ENCODE results near the gene ZNF699. TPM values are rescaled to one million over a fixed set of nuclear protein-coding genes. Genes with fewer than 3 reads are reported as not detected.

ZNF699 gene
- total RNA-seq, 1 donor from 2014 or later = 23.7 TPM

DNA sequence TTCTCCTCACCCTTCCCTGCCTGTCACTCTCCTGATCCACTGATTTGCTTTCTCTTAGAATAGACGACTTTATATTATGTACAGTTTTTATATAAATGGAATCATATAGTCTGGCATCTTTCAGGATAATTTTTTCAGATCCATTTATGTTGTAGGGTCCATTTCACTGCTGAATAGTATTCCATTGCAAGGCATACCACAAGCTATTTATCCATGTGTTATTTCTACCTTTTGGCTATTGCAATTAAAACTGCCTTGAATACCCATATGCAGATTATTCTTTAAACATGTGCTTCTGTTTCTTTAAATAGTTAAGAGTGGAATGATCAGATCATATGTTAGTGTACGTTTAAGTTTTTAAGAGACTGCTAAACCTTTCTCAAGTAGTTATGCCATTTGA, 35.4 kb upstream of the ZNF699 start:
- H3K36me3 ChIP-seq (ENCODE audit: control insufficient read depth, insufficient read depth, low read length) = peaks cover 3% of the 10 kb centered on the region
- DNase-seq (ENCODE audit: low read depth) = no peak
- no peak overlapping the region for H3K4me3 ChIP-seq (ENCODE audit: low read depth, low read length)
- H3K27me3 ChIP-seq (ENCODE audit: control insufficient read depth, insufficient read depth, low read length) = no peaks in the 10 kb centered on the region
- TF ChIP-seq, protein P1, sequence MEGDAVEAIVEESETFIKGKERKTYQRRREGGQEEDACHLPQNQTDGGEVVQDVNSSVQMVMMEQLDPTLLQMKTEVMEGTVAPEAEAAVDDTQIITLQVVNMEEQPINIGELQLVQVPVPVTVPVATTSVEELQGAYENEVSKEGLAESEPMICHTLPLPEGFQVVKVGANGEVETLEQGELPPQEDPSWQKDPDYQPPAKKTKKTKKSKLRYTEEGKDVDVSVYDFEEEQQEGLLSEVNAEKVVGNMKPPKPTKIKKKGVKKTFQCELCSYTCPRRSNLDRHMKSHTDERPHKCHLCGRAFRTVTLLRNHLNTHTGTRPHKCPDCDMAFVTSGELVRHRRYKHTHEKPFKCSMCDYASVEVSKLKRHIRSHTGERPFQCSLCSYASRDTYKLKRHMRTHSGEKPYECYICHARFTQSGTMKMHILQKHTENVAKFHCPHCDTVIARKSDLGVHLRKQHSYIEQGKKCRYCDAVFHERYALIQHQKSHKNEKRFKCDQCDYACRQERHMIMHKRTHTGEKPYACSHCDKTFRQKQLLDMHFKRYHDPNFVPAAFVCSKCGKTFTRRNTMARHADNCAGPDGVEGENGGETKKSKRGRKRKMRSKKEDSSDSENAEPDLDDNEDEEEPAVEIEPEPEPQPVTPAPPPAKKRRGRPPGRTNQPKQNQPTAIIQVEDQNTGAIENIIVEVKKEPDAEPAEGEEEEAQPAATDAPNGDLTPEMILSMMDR (IDR thresholded peaks at IDR 0.05; ENCODE audit: insufficient read depth, low read length, poor library complexity, severe bottlenecking) = no peak

DNA sequence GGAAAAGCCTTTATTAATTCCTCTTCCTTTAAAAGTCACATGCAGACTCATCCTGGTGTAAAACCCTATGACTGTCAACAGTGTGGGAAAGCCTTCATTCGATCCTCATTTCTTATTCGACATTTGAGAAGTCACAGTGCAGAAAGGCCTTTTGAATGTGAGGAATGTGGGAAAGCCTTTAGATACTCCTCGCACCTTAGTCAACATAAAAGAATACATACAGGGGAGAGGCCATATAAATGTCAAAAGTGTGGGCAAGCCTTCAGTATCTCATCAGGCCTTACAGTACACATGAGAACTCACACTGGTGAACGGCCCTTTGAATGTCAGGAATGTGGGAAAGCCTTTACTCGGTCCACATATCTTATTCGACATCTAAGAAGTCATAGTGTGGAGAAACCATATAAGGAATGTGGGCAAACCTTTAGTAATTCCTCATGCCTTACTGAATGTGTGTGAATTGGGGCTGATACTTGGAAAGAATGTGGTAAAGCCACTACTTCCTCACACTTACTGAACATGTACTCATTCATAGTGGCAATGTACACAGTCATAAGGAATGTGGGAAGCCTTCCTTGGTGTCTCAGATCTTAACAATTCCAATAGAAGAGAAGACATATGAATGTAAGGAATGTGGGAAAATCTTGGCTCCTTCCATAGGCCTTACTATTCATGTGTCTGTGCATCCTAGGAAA, 33.1 kb upstream of the ZNF699 start:
- TF ChIP-seq, protein P1 (IDR thresholded peaks at IDR 0.05; ENCODE audit: insufficient read depth, low read length, poor library complexity, severe bottlenecking) = no peak
- no peak for DNase-seq (ENCODE audit: low read depth)
- peaks cover 3% of the 10 kb centered on the region for H3K36me3 ChIP-seq (ENCODE audit: control insufficient read depth, insufficient read depth, low read length)
- H3K27me3 ChIP-seq (ENCODE audit: control insufficient read depth, insufficient read depth, low read length) = no peaks in the 10 kb centered on the region
- no peak overlapping the region for H3K4me3 ChIP-seq (ENCODE audit: low read depth, low read length)

DNA sequence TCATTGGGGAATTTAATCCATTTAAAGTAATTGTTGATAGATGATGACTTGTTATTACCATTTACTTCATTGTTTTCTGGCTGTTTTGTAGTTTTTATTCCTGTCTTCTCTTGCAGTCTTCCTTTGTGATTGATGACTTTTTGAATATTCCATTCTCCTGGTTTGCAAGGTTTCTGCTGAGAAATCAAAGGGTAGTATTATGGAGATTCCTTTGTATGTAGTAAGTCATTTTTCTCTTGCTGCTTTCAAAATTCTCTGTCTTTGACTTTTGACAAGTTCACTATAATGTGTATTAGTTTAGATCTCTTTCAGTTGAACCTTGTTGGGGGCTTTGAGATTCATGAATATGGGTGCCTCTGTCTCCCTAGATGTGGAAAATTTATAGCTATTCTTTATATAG, 20.4 kb upstream of the ZNF699 start:
- peaks cover 1% of the 10 kb centered on the region for H3K36me3 ChIP-seq (ENCODE audit: control insufficient read depth, insufficient read depth, low read length)
- TF ChIP-seq, protein P1 (IDR thresholded peaks at IDR 0.05; ENCODE audit: insufficient read depth, low read length, poor library complexity, severe bottlenecking) = no peak
- no peaks in the 10 kb centered on the region for H3K27me3 ChIP-seq (ENCODE audit: control insufficient read depth, insufficient read depth, low read length)
- no peak overlapping the region for H3K4me3 ChIP-seq (ENCODE audit: low read depth, low read length)
- no peak for DNase-seq (ENCODE audit: low read depth)

DNA sequence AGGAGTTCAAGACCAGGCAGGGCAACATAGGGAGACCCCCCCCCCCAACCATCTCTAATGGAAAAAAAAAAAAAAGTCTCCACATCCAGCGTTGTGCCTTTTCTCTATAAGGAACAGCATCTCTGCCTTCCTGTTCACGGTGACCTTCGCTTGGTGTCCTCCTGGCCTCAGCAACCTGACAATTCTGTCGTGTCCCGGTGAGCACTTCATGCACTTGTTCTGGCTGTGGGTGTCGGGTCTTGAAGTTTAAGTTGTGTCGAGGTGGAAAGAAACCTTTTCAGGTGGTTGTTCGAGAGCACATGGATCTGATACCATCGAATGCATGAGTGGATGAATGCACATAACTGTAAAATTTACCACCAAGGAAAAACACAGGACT, 14.9 kb upstream of the ZNF699 start:
- H3K36me3 ChIP-seq (ENCODE audit: control insufficient read depth, insufficient read depth, low read length) = no peaks in the 10 kb centered on the region
- no peak for DNase-seq (ENCODE audit: low read depth)
- peak overlapping the region; percentile 74 for H3K4me3 ChIP-seq (ENCODE audit: low read depth, low read length)
- H3K27me3 ChIP-seq (ENCODE audit: control insufficient read depth, insufficient read depth, low read length) = no peaks in the 10 kb centered on the region
- TF ChIP-seq, protein P1 (IDR thresholded peaks at IDR 0.05; ENCODE audit: insufficient read depth, low read length, poor library complexity, severe bottlenecking) = no peak

DNA sequence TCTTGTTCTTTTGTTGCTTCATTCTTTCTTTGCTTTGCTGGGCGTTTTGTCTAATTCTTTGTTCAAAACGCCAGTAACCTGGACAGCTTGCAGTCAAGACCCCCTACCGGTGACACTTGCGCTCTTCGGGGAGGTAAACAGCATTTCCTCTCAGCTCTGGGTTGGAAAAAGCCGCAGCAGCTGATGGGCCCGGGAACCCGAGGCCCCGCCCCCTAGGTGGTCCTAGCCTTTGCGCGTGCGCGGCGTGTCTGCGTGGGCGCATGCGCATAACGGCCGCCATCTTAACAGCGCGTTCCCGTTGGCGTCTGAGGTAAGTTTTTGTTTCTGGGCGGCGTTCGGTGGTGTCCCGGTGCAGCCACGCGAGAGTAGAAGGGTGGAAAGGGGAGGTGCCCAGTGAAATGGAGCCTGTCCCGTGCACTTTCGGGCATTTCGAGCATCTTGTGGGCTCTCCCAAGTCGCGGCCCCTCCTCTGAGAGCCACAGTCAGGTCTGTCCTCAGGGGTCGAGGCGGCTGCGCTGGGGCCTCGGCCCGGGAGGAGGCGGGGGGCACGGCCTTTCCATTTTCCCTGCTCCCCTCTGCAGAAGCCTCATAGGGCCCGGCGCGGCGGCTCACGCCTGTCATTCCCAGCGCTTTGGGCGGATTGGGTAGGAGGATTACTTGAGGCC, 14.4 kb upstream of the ZNF699 start, which contains the start of gene ZNF559:
TSS of gene ZNF559 (plus strand) at position 261 of the 665 bp plus-strand sequence. CDS start 14,371 bp downstream, outside the sequence.
- TF ChIP-seq, protein P1 (IDR thresholded peaks at IDR 0.05; ENCODE audit: insufficient read depth, low read length, poor library complexity, severe bottlenecking) = peak; percentile 36
- Histone ChIP-seq H3K4me3 (ENCODE audit: low read depth, low read length) (peak within 1 kb of the TSS; percentile 74), H3K27me3 (ENCODE audit: control insufficient read depth, insufficient read depth, low read length) (no peaks in the 10 kb centered on the region), H3K36me3 (ENCODE audit: control insufficient read depth, insufficient read depth, low read length) (no peaks in the 10 kb centered on the region)
- DNase-seq (ENCODE audit: low read depth) = peak; percentile 73

Data from kidney epithelial cell (primary cell).